Epithelial cell of esophagus (primary cell): ENCODE data around the gene DNAJC5.
"Not testable (repeated sequence)": the region's sequence is repeated elsewhere in the genome, so short reads cannot be mapped to it uniquely, and the experiment has no call there.

ENCODE experiments used
- DNase-seq: peaks from one replicate; pipeline ENCODE4 v3.0.0; 2010; ENCODE audit warnings: low read depth
- H3K4me3 ChIP-seq: 2 replicates; pipeline ENCODE4 v1.5.1; 2011; ENCODE audit warnings: mild to moderate bottlenecking, low read length, control low read depth
- TF ChIP-seq, protein P1 (sequence below): IDR thresholded peaks from 2 replicates; pipeline ENCODE4 v1.5.1; 2011; ENCODE audit warnings: low read depth, mild to moderate bottlenecking, low read length, control low read depth, inconsistent platforms; ENCODE audit not compliant: insufficient read depth; ENCODE audit errors: missing control alignments

The DNAJC5 gene

GRCh38 chr20:63959699-63960075 lies 64.8 kb downstream of the DNAJC5 start:
- TF ChIP-seq, protein P1, sequence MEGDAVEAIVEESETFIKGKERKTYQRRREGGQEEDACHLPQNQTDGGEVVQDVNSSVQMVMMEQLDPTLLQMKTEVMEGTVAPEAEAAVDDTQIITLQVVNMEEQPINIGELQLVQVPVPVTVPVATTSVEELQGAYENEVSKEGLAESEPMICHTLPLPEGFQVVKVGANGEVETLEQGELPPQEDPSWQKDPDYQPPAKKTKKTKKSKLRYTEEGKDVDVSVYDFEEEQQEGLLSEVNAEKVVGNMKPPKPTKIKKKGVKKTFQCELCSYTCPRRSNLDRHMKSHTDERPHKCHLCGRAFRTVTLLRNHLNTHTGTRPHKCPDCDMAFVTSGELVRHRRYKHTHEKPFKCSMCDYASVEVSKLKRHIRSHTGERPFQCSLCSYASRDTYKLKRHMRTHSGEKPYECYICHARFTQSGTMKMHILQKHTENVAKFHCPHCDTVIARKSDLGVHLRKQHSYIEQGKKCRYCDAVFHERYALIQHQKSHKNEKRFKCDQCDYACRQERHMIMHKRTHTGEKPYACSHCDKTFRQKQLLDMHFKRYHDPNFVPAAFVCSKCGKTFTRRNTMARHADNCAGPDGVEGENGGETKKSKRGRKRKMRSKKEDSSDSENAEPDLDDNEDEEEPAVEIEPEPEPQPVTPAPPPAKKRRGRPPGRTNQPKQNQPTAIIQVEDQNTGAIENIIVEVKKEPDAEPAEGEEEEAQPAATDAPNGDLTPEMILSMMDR: no peak
- H3K4me3 ChIP-seq: no peak overlapping the region
- DNase-seq: no peak

DNA sequence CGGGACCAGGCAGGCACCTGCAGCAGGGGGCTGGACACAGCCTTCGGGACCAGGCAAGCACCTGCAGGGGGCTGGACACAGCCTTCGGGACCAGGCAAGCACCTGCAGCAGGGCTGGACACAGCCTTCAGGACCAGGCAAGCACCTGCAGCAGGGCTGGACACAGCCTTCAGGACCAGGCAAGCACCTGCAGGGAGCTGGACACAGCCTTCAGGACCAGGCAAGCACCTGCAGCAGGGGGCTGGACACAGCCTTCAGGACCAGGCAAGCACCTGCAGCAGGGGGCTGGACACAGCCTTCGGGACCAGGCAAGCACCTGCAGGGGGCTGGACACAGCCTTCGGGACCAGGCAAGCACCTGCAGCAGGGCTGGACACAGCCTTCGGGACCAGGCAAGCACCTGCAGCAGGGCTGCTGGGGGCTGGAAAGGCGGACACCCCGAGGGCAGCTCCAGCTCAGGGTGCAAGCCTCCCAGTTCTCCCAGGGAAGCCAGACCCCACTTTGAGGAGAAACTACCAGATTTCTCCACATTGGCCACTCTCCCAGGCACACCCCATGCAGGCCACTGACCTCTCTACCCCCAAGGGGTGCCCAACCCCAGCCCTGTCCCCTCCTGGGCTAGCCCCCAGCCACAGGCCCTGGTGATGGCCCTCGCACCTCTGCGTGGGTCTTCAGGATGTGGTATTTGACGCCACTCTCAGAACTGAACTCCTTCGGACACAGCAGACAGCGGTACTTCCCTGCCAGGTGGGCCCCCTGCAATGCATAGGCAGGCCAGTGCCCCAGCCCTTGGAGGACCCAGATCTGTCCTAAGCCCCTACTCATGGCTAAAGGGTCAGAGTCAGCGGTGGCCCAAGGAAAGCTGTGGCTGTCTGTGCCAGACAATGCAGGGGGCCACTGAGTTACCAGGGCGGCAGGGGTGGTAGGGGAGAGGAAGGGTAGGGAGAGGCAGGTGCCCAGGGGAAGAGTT lies 66.0 kb downstream of the DNAJC5 start:
- DNase-seq, H3K4me3 ChIP-seq: not testable (repeated sequence)

GRCh38 chr20:63961664-63962425 lies 66.9 kb downstream of the DNAJC5 start:
- no peak for DNase-seq
- TF ChIP-seq, protein P1: no peak
- H3K4me3 ChIP-seq: no peak overlapping the region

DNA sequence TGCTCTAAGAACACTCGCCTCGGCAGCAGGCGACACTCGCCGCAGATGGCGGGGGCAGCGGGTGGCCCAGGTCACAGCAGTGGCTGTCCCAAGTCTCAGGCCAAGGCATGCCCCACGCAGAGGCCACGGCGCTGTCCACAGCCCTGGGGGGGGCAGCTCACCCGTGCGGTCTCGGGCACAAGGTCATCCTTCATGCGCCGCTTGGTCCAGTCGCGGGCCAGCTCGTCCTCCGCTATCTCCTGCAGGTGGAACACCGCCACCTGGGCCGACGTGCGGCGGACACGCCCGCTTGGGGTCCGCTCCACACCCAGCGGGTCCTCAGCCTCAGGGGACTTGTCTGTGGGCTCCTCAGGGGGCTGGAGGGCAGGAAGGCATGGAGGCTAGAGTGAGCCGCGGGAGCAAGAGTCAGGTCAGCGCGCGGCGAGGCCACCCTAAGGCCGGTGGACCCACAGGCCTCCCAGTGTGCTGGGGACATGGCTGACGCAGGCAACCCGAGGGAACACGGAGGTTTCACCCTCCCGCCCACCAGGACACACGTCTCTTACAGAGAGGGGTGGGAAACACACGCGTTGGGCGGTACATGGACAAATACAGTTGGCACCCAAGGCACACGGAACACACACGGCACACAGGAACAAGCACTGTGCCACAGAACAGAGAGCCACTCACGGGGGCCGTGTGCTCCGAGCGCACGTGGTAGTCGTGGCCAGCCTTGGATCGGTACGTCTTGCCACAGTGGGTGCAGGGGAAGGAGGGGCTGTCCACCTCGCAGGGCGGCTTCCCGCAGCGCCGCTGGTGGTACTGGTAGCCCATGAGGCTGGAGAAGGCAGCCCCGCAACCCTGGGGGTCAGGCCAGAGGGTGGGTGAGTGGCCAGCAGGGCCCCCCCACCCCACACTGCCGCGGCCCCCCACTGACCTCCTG lies 67.8 kb downstream of the DNAJC5 start:
- TF ChIP-seq, protein P1: no peak
- DNase-seq: no peak
- H3K4me3 ChIP-seq: no peak overlapping the region

DNA sequence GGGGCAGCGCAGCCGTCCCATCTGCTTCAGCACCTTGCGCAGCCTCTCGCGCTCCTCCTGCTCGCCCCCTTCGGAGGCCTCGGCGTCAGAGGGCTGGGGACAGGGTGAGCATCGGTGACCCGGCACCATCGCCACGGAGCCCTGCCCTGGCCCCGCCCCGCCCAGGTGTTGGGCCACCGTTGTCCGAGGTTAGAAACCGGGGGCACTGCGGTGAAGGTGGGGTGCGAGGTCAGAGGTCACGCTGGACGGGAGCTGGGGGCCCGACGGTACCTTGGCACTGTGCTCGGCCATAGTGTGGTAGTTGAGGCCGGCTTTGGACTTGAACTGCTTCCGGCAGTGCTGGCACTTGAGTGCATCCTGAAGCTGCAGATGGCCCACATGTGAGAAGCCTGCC lies 68.4 kb downstream of the DNAJC5 start:
- TF ChIP-seq, protein P1: no peak
- no peak overlapping the region for H3K4me3 ChIP-seq
- no peak for DNase-seq

DNA sequence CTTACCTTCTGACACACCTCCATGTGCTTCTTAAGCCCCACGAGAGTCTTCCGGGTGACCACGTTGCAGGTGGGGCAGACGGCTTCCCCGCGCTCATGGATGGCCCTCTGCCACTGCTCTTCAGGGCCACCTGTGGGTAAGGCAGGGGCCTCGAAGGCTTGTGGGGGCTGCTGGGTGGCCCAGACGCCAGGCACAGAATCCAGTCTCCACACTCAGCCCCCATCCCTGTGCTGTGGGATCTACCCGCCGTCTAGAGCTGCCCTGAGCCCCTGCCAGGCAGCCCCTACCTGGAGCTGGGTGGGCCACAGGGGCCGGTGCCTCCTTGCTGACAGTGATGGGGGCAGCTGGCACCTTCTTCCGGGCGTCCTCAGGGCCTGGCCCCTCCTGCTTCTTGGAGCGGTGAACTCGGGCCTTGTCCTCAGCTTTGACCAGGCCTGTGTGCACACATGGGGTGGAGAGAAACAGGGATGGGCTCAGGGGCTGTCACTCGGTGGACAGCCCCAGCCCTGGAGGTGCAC lies 68.9 kb downstream of the DNAJC5 start:
- TF ChIP-seq, protein P1: no peak
- DNase-seq: no peak
- H3K4me3 ChIP-seq: no peak overlapping the region

GRCh38 chr20:63964412-63964811 lies 69.5 kb downstream of the DNAJC5 start:
- no peak overlapping the region for H3K4me3 ChIP-seq
- TF ChIP-seq, protein P1: no peak
- no peak for DNase-seq
